Measurements from ENCODE around the gene SLC4A4.

- TF ChIP-seq, protein P1, sequence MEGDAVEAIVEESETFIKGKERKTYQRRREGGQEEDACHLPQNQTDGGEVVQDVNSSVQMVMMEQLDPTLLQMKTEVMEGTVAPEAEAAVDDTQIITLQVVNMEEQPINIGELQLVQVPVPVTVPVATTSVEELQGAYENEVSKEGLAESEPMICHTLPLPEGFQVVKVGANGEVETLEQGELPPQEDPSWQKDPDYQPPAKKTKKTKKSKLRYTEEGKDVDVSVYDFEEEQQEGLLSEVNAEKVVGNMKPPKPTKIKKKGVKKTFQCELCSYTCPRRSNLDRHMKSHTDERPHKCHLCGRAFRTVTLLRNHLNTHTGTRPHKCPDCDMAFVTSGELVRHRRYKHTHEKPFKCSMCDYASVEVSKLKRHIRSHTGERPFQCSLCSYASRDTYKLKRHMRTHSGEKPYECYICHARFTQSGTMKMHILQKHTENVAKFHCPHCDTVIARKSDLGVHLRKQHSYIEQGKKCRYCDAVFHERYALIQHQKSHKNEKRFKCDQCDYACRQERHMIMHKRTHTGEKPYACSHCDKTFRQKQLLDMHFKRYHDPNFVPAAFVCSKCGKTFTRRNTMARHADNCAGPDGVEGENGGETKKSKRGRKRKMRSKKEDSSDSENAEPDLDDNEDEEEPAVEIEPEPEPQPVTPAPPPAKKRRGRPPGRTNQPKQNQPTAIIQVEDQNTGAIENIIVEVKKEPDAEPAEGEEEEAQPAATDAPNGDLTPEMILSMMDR (IDR thresholded peaks at IDR 0.05; ENCODE audit: low read length) = no peak
- TF ChIP-seq EZH2 (IDR thresholded peaks at IDR 0.05; ENCODE audit: borderline replicate concordance, low read length) = no peak
These were observed 130.7 kb downstream of the SLC4A4 start for GRCh38 chr4:71469541-71469940.
